Bone marrow (tissue), 2 donors: ENCODE data around the gene STARD5.
A peak's percentile ranks its signal among the peaks of the same experiment; 100 is the strongest.
"Not testable (repeated sequence)": the region's sequence is repeated elsewhere in the genome, so short reads cannot be mapped to it uniquely, and the experiment has no call there.

Source experiments
- DNase-seq, 2 donors: peaks; one replicate each; lab custom pipeline; 2025; lab: John Stamatoyannopoulos, UW

Gene STARD5

GRCh38 chr15:81337241-81337640 lies 13.3 kb upstream of the STARD5 start:
- DNase-seq = no peak

- no peak for DNase-seq
These were observed 12.6 kb upstream of the STARD5 start for GRCh38 chr15:81336568-81336967.

- no peak for DNase-seq
These were observed 11.7 kb upstream of the STARD5 start for GRCh38 chr15:81335631-81336030.

- no peak for DNase-seq
These were observed 11.0 kb upstream of the STARD5 start for GRCh38 chr15:81334768-81335435.

- DNase-seq = no peak
These were observed 9.4 kb upstream of the STARD5 start for GRCh38 chr15:81333363-81333762.

- DNase-seq = no peak
These were observed 8.4 kb upstream of the STARD5 start for GRCh38 chr15:81332326-81332725.

GRCh38 chr15:81331600-81331999 lies 7.7 kb upstream of the STARD5 start:
- DNase-seq = no peak

- not testable (repeated sequence) for DNase-seq
These were observed 7.2 kb upstream of the STARD5 start for GRCh38 chr15:81331141-81331540.

GRCh38 chr15:81330366-81331090 lies 6.6 kb upstream of the STARD5 start:
- no peak for DNase-seq

GRCh38 chr15:81329446-81329845 lies 5.5 kb upstream of the STARD5 start:
- no peak for DNase-seq

GRCh38 chr15:81327516-81327915 lies 3.6 kb upstream of the STARD5 start:
- DNase-seq = no peak

GRCh38 chr15:81326466-81327212 lies 2.7 kb upstream of the STARD5 start:
- no peak for DNase-seq

GRCh38 chr15:81323559-81323943 lies 390 bp downstream of the STARD5 start:
- DNase-seq = no peak

- DNase-seq = no peak
These were observed 1.2 kb downstream of the STARD5 start for GRCh38 chr15:81322676-81323253.

GRCh38 chr15:81321667-81322066 lies 2.3 kb downstream of the STARD5 start:
- no peak for DNase-seq

GRCh38 chr15:81317642-81318017 lies 6.3 kb downstream of the STARD5 start:
- DNase-seq = no peak

- no peak for DNase-seq
These were observed 7.7 kb downstream of the STARD5 start for GRCh38 chr15:81316267-81316666.

- no peak for DNase-seq
These were observed 8.3 kb downstream of the STARD5 start for GRCh38 chr15:81315452-81316175.

- no peak for DNase-seq
These were observed 9.6 kb downstream of the STARD5 start for GRCh38 chr15:81314378-81314777.

GRCh38 chr15:81313686-81314085 lies 10.3 kb downstream of the STARD5 start:
- DNase-seq = no peak

GRCh38 chr15:81312790-81313543 lies 11.0 kb downstream of the STARD5 start:
- DNase-seq = peak in 1 of 2 donors; percentile 33
